HepG2 (cell line): Measurements from ENCODE around the gene SPINK8. TPM values are rescaled to one million over a fixed set of nuclear protein-coding genes. Genes with fewer than 3 reads are reported as not detected.

Source experiments
- ATAC-seq: fragments of 200-7000 bp; cut with Tn5 transposase; 3 replicates; pipeline ENCODE4 v1.9.1; 2020; ENCODE audit warnings: mild to moderate bottlenecking, moderate library complexity
- BruUV-seq: library from RNA; stranded (reverse); fragments of 400-500 nt; replicated peaks from 2 replicates; lab custom pipeline; 2021; lab: Mats Ljungman, UMichigan
- CTCF ChIA-PET: fragments of 300-600 bp; formaldehyde crosslinking; extraction: SDS; loops from one replicate; lab custom pipeline; 2021; ENCODE audit warnings: low total read pairs, inconsistent platforms, low intra/inter-chr PET ratio; lab: Yijun Ruan, JAX
- POLR2A ChIA-PET: fragments of 350-600 bp; sonication (Branson Sonifier 250); formaldehyde crosslinking; loops from one replicate; lab custom pipeline; 2020; ENCODE audit warnings: antibody characterized with exemption, inconsistent platforms; lab: Yijun Ruan, JAX
- DNase-seq: peaks from one replicate; pipeline ENCODE4 v3.0.0-alpha.2; 2015; ENCODE audit warnings: low spot score
- FAIRE-seq: peaks from 3 replicates; lab custom pipeline; 2011; peaks lifted over from hg19 to GRCh38; lab: Jason Lieb, UNC
- H2AFZ ChIP-seq: one replicate; pipeline ENCODE4 v1.6.1; 2011; ENCODE audit warnings: low read length, inconsistent platforms
- H3K27ac ChIP-seq: fragments of 300-600 bp; 3 replicates; pipeline ENCODE4 v1.8.0; 2011; ENCODE audit warnings: mixed run types, mild to moderate bottlenecking, mixed read lengths, low read length, inconsistent platforms; ENCODE audit not compliant: insufficient read depth; ENCODE audit errors: extremely low read length
- H3K27me3 ChIP-seq, 2 experiments: fragments of 200-600 bp in 1 of 2; 2 replicates in 1 of 2; 3 replicates in 1 of 2; pipeline versions ENCODE4 v1.6.0 to v1.8.0; 2011; ENCODE audit warnings: low read length in 2 of 2, mild to moderate bottlenecking in 2 of 2, moderate library complexity in 2 of 2, inconsistent platforms in 1 of 2; ENCODE audit not compliant: insufficient read depth in 2 of 2, control insufficient read depth in 1 of 2
- H3K36me3 ChIP-seq, 2 experiments: fragments of 200-600 bp in 1 of 2; replicated peaks in 1 of 2; 2 replicates in 1 of 2; 3 replicates in 1 of 2; pipeline versions ENCODE4 v1.5.1 to v1.8.0; 2011; ENCODE audit warnings: low read length in 2 of 2, inconsistent platforms in 1 of 2; ENCODE audit not compliant: insufficient read depth in 2 of 2, control insufficient read depth in 1 of 2
- H3K4me1 ChIP-seq: 2 replicates; pipeline ENCODE4 v1.5.1; 2012; ENCODE audit warnings: low read length, inconsistent platforms; ENCODE audit not compliant: insufficient read depth
- H3K4me2 ChIP-seq: 2 replicates; pipeline ENCODE4 v1.6.0; 2011; ENCODE audit warnings: low read depth, low read length, inconsistent platforms
- H3K4me3 ChIP-seq, 3 experiments: fragments of 200-600 bp in 1 of 3; sonication (generic), shearing (Covaris generic) in 1 of 3; replicated peaks in 1 of 3; 2 replicates each; pipeline ENCODE4 v1.5.1; 2011 to 2016; ENCODE audit warnings: low read length in 3 of 3, inconsistent platforms in 2 of 3, low read depth in 2 of 3, mild to moderate bottlenecking in 2 of 3, control low read depth in 1 of 3, mixed read lengths in 1 of 3; ENCODE audit not compliant: insufficient read depth in 1 of 3
- H3K79me2 ChIP-seq: one replicate; pipeline ENCODE4 v1.6.1; 2011; ENCODE audit warnings: low read length, inconsistent platforms; ENCODE audit not compliant: insufficient read depth
- H3K9ac ChIP-seq: 2 replicates; pipeline ENCODE4 v1.6.0; 2011; ENCODE audit warnings: mild to moderate bottlenecking, low read depth, low read length, inconsistent platforms; ENCODE audit not compliant: insufficient read depth
- H3K9me3 ChIP-seq: 2 replicates; pipeline ENCODE4 v1.5.1; 2012; ENCODE audit warnings: mild to moderate bottlenecking, low read length
- H4K20me1 ChIP-seq: 2 replicates; pipeline ENCODE4 v1.6.0; 2011; ENCODE audit warnings: inconsistent platforms, mild to moderate bottlenecking, low read length, moderate library complexity; ENCODE audit not compliant: insufficient read depth
- DNMT1 ChIP-seq: sonication (generic); formaldehyde crosslinking; IDR thresholded peaks from 2 replicates; pipeline ENCODE4 v1.5.1; 2020; ENCODE audit warnings: mild to moderate bottlenecking, missing genetic modification reagents
- MAFF ChIP-seq: IDR thresholded peaks from 2 replicates; pipeline ENCODE4 v1.6.1; 2011; ENCODE audit warnings: low read depth, low read length, improper control_type of control experiment
- RARG ChIP-seq: sonication (generic); formaldehyde crosslinking; IDR thresholded peaks from 2 replicates; pipeline ENCODE4 v1.4.0; 2020; ENCODE audit warnings: low read depth, mild to moderate bottlenecking, missing genetic modification reagents
- YY1 ChIP-seq: IDR thresholded peaks from 2 replicates; pipeline ENCODE4 v1.6.1; 2011; ENCODE audit warnings: low read length, low read depth, moderate library complexity, mild to moderate bottlenecking; ENCODE audit not compliant: insufficient read depth, insufficient replicate concordance
- ZBTB3 ChIP-seq: sonication (generic); formaldehyde crosslinking; IDR thresholded peaks from 2 replicates; pipeline ENCODE4 v1.4.0; 2020; ENCODE audit warnings: low read depth, mild to moderate bottlenecking, moderate library complexity, missing genetic modification reagents, borderline replicate concordance
- ZMYM3 ChIP-seq: sonication (generic); formaldehyde crosslinking; IDR thresholded peaks from 2 replicates; pipeline ENCODE4 v1.5.1; 2020; ENCODE audit warnings: mild to moderate bottlenecking, missing genetic modification reagents
- ZNF768 ChIP-seq: sonication (generic); formaldehyde crosslinking; IDR thresholded peaks from 2 replicates; pipeline ENCODE4 v1.4.0; 2020; ENCODE audit warnings: missing genetic modification reagents
- WGBS: methylation state at CpG from one replicate; pipeline ENCODE4 v1.1.6; 2017; ENCODE audit warnings: low lambda C conversion rate; 5-methylcytosine and 5-hydroxymethylcytosine counted together
- in situ Hi-C: cut with HindIII; loops from 2 replicates; pipeline ENCODE4 v1.10.0; 2017; ENCODE audit warnings: low pct_unique_long_range_greater_than_20kb; ENCODE audit not compliant: extremely low pct_ligation_motif_present
- intact Hi-C: fragments of 100-400 bp; cut with micrococcal nuclease; formaldehyde crosslinking; loops from one replicate; pipeline ENCODE4 v1.10.0; 2022; ENCODE audit not compliant: unreplicated experiment
- polyA plus RNA-seq, 8 experiments: library from polyadenylated mRNA; depleted of rRNA in 3 of 8; stranded (reverse) in 7 of 8; unstranded in 1 of 8; fragments of >200 nt; fragmentation: Illumina TruSeq in 4 of 8; extraction: Trizol in 4 of 8; gene quantifications; 2 replicates each; pipeline versions ENCODE4 v1.2.1 to v1.2.3, GENCODE V29; 2011 to 2016; ENCODE audit warnings: low read depth in 4 of 8, missing spikeins in 1 of 8, mixed read lengths in 1 of 8; ENCODE audit not compliant: insufficient read depth in 1 of 8
- total RNA-seq, 5 experiments: library from RNA; depleted of rRNA; stranded (reverse); fragments of >200 nt; fragmentation: Illumina TruSeq; extraction: Trizol; gene quantifications; 2 replicates each; pipeline ENCODE4 v1.2.3, GENCODE V29; 2016; ENCODE audit warnings: low read depth in 1 of 5
- TF ChIP-seq, protein P1 (sequence below): sonication (generic); formaldehyde crosslinking; IDR thresholded peaks from 2 replicates; pipeline ENCODE4 v1.9.0; 2022; ENCODE audit warnings: missing genetic modification reagents, mild to moderate bottlenecking, borderline replicate concordance
- TF ChIP-seq, protein P2 (sequence below): sonication (generic); formaldehyde crosslinking; IDR thresholded peaks from 2 replicates; pipeline ENCODE4 v1.8.1; 2022; ENCODE audit warnings: low read depth, mild to moderate bottlenecking, missing genetic modification reagents

The SPINK8 gene
- total and polyA plus RNA-seq, 2 of the 13 experiments (the other 11 are each of a cell fraction or from before 2014, with no cell fraction given) = not detected

DNA sequence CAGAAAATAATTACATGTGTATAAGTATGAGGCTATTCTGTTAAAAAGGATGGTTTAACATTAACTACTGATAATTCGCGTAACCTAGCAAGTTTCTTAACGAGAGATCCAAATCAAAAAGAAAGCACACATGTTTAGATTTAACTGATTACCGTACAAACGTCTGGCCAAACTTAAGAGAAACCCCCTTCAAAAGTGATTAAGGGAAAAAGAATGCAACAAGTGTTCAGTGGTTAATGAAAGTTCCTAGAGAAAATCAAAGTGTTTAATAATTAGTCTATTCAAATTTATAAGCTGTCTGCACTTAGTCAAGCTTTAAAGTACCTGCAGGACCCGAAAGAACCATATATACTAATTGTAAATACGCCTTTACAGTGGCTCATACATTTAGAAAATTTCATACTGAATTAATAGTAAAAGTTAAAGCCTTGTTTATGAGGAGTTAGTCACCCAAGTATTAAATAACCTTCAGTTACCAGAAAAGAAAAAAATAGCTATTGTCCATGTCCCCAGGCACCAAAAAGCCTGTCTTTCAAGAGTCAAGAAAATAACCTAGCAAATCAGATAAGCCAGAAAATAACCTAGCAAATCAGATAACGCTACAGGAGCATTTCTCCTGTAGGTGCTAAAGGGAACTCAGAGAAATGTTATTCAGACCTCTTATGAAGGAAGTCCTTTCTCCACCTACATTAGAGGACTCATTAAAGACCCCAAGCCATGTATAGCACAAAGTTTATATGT is 58.0 kb downstream of the SPINK8 start:
- Histone ChIP-seq H3K27ac (no peak overlapping the region), H3K27me3 (no peaks in the 10 kb centered on the region; a peak in 2 of 5 replicates), H4K20me1 (no peaks in the 10 kb centered on the region), H3K79me2 (no peaks in the 10 kb centered on the region), H3K4me2 (no peak overlapping the region), H3K36me3 (no peaks in the 10 kb centered on the region), H3K4me3 (no peak overlapping the region), H3K9me3 (no peaks in the 10 kb centered on the region), H2AFZ (no peak overlapping the region), H3K9ac (no peak overlapping the region), H3K4me1 (no peaks in the 10 kb centered on the region)
- no TSS peak for BruUV-seq
- no peak for FAIRE-seq
- ChIA-PET CTCF (interaction anchor here (2.2 to 4.6 kb wide), 2 partner anchors 126 to 160 kb away, joined by 9 to 76 read pairs; no protein-coding TSS in a partner anchor), POLR2A (no interaction called here)
- intact Hi-C loops (loop anchor here (2.0 kb wide), 1 partner anchor 125 kb away; no protein-coding TSS in a partner anchor), in situ Hi-C loops (no loop called here)
- 44% methylated on average over 8 of the region's 8 CpGs for WGBS
- TF ChIP-seq DNMT1 (CRISPR knock-in tag) (no peak), ZNF768 (CRISPR knock-in tag) (no peak), YY1 (no peak), RARG (CRISPR knock-in tag) (no peak), ZBTB3 (CRISPR knock-in tag) (no peak), MAFF (no peak), ZMYM3 (CRISPR knock-in tag) (no peak)
- TF ChIP-seq, protein P1, sequence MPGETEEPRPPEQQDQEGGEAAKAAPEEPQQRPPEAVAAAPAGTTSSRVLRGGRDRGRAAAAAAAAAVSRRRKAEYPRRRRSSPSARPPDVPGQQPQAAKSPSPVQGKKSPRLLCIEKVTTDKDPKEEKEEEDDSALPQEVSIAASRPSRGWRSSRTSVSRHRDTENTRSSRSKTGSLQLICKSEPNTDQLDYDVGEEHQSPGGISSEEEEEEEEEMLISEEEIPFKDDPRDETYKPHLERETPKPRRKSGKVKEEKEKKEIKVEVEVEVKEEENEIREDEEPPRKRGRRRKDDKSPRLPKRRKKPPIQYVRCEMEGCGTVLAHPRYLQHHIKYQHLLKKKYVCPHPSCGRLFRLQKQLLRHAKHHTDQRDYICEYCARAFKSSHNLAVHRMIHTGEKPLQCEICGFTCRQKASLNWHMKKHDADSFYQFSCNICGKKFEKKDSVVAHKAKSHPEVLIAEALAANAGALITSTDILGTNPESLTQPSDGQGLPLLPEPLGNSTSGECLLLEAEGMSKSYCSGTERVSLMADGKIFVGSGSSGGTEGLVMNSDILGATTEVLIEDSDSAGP (CRISPR knock-in tag) = no peak
- TF ChIP-seq, protein P2, sequence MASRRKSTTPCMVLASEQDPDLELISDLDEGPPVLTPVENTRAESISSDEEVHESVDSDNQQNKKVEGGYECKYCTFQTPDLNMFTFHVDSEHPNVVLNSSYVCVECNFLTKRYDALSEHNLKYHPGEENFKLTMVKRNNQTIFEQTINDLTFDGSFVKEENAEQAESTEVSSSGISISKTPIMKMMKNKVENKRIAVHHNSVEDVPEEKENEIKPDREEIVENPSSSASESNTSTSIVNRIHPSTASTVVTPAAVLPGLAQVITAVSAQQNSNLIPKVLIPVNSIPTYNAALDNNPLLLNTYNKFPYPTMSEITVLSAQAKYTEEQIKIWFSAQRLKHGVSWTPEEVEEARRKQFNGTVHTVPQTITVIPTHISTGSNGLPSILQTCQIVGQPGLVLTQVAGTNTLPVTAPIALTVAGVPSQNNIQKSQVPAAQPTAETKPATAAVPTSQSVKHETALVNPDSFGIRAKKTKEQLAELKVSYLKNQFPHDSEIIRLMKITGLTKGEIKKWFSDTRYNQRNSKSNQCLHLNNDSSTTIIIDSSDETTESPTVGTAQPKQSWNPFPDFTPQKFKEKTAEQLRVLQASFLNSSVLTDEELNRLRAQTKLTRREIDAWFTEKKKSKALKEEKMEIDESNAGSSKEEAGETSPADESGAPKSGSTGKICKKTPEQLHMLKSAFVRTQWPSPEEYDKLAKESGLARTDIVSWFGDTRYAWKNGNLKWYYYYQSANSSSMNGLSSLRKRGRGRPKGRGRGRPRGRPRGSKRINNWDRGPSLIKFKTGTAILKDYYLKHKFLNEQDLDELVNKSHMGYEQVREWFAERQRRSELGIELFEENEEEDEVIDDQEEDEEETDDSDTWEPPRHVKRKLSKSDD (CRISPR knock-in tag) = no peak
- no peak for DNase-seq
- no peak for ATAC-seq
